ENCODE results near the gene IGFL1. TPM values are rescaled to one million over a fixed set of nuclear protein-coding genes. Genes with fewer than 3 reads are reported as not detected.
"Not testable (repeated sequence)": the region's sequence is repeated elsewhere in the genome, so short reads cannot be mapped to it uniquely, and the experiment has no call there.

Gene IGFL1
- total RNA-seq, 2 donors from 2014 or later, result not detected

- intact Hi-C loops (cut with DNase I), result no loop called here
Measured at GRCh38 chr19:46197314-46198070, 32.0 kb upstream of the IGFL1 start.

GRCh38 chr19:46198756-46199155 lies 30.8 kb upstream of the IGFL1 start:
- DNase-seq (no peak), ATAC-seq (no peak)
- intact Hi-C loops (cut with DNase I), result no loop called here

More at GRCh38 chr19:46197314-46198070, 32.0 kb upstream of the IGFL1 start:
- DNase-seq (no peak), ATAC-seq (no peak)

GRCh38 chr19:46201454-46202310 lies 27.9 kb upstream of the IGFL1 start:
- ATAC-seq (no peak), DNase-seq (no peak)
- intact Hi-C loops (cut with DNase I), result no loop called here

- no peak for ATAC-seq
- intact Hi-C loops (cut with DNase I), result no loop called here
- no peak for DNase-seq
Measured at GRCh38 chr19:46202426-46202825, 27.1 kb upstream of the IGFL1 start.

- intact Hi-C loops (cut with DNase I), result no loop called here
Measured at GRCh38 chr19:46202872-46203860, 26.4 kb upstream of the IGFL1 start.

GRCh38 chr19:46204008-46204407 lies 25.5 kb upstream of the IGFL1 start:
- intact Hi-C loops (cut with DNase I), result no loop called here
- ATAC-seq (no peak), DNase-seq (no peak)

More at GRCh38 chr19:46202872-46203860, 26.4 kb upstream of the IGFL1 start:
- ATAC-seq (no peak), DNase-seq (no peak)

GRCh38 chr19:46205183-46205984 lies 24.2 kb upstream of the IGFL1 start:
- ATAC-seq (no peak), DNase-seq (no peak)
- intact Hi-C loops (cut with DNase I), result no loop called here

- peak; percentile 76 for ATAC-seq
Measured at GRCh38 chr19:46206176-46206575, 23.4 kb upstream of the IGFL1 start.

GRCh38 chr19:46206682-46207081 lies 22.9 kb upstream of the IGFL1 start:
- no peak for DNase-seq
- intact Hi-C loops (cut with DNase I), result no loop called here

More at GRCh38 chr19:46206176-46206575, 23.4 kb upstream of the IGFL1 start:
- intact Hi-C loops (cut with DNase I), result no loop called here
- DNase-seq, result peak; percentile 38

GRCh38 chr19:46207858-46208257 lies 21.7 kb upstream of the IGFL1 start:
- DNase-seq; intact Hi-C loops (cut with DNase I); ATAC-seq: not testable (repeated sequence)

More at GRCh38 chr19:46206682-46207081, 22.9 kb upstream of the IGFL1 start:
- ATAC-seq, result no peak

GRCh38 chr19:46209051-46209450 lies 20.5 kb upstream of the IGFL1 start:
- intact Hi-C loops (cut with DNase I), result no loop called here
- DNase-seq, result no peak
- no peak for ATAC-seq

- no peak for ATAC-seq
- DNase-seq, result no peak
- intact Hi-C loops (cut with DNase I), result no loop called here
Measured at GRCh38 chr19:46209472-46209871, 20.1 kb upstream of the IGFL1 start.

- intact Hi-C loops (cut with DNase I), result no loop called here
- ATAC-seq (no peak), DNase-seq (no peak)
Measured at GRCh38 chr19:46210669-46211068, 18.9 kb upstream of the IGFL1 start.

- peak; percentile 30 for DNase-seq
- peak; percentile 68 to 82 for ATAC-seq
- intact Hi-C loops (cut with DNase I), result no loop called here
Measured at GRCh38 chr19:46211201-46211881, 18.2 kb upstream of the IGFL1 start.

- intact Hi-C loops (cut with DNase I); ATAC-seq; DNase-seq: not testable (repeated sequence)
Measured at GRCh38 chr19:46212592-46212991, 16.9 kb upstream of the IGFL1 start.

GRCh38 chr19:46213156-46213555 lies 16.4 kb upstream of the IGFL1 start:
- ATAC-seq, result no peak
- intact Hi-C loops (cut with DNase I), result no loop called here
- no peak for DNase-seq

GRCh38 chr19:46213806-46214205 lies 15.7 kb upstream of the IGFL1 start:
- no peak for DNase-seq
- intact Hi-C loops (cut with DNase I), result no loop called here
- ATAC-seq, result no peak

- no peak for ATAC-seq
- no peak for DNase-seq
- intact Hi-C loops (cut with DNase I), result no loop called here
Measured at GRCh38 chr19:46216612-46217011, 12.9 kb upstream of the IGFL1 start.
